UCSD-AML1 (cell line): ENCODE data around the gene ARHGAP24.

Experiments
- DNase-seq: peaks from one replicate; lab custom pipeline; 2025; ENCODE audit not compliant: unreplicated experiment; lab: John Stamatoyannopoulos, UW

ARHGAP24 gene

GRCh38 chr4:85688055-85688740, 213.2 kb downstream of the ARHGAP24 start:
- no peak for DNase-seq

GRCh38 chr4:85696661-85697060, 221.7 kb downstream of the ARHGAP24 start:
- DNase-seq = no peak

DNA sequence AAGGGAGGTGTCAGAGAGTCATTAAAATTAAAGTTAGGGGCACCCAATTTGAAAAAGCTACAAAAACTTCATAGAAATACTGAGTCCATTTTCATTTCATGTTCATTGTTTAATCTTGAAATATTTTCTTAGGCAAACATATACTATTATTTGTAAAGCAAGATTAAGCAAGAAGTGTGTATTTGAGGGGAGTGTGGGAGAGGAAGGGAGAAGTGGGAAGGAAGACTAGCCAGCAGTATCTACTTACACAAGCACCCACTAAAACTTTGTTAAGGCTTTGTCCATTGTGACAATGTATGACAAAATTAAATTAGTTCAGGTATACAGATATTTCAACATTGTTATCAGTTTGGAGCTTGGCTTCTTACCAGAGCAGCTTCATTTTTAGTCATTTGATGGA, 222.9 kb downstream of the ARHGAP24 start:
- no peak for DNase-seq

DNA sequence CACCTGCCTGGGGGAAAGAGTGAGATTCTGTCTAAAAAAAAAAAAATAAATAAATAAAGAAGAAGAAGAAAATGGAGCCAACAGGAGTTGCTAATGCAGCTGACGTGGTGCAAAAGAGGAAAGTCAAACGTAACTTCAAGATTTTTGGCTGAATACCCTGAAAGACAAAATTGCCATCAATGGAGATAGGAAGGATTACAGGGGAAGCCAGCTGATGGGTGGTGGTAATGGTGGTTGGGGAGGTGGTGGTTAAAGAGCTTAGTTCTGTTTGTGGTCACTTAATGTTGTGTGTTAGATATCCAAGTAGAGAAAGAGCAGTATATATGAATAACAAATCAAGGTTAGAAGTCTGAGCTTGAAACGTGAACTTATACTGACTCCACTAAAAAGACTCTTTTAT, 225.4 kb downstream of the ARHGAP24 start:
- no peak for DNase-seq

DNA sequence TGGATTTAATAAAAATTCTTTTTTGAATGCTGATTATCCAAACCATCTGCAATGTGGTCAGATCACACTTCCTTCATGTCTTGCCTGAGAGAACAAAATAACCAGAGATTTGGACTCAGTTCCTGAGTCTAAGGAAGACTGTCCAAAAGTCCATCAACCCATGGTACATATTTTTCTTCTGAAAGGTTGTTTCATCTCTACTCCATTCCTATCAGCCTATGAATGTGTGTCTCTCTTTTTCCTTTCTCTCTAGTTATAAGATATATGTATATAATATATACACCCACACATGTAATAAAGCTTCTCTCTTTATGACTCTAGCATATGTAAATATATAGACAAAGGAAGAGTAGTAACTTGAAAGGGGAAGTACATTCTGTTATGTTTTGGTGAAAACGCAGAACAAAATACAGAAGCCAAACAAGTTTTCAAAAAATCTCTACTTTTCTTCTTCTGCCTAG, 226.9 kb downstream of the ARHGAP24 start:
- DNase-seq = no peak

DNA sequence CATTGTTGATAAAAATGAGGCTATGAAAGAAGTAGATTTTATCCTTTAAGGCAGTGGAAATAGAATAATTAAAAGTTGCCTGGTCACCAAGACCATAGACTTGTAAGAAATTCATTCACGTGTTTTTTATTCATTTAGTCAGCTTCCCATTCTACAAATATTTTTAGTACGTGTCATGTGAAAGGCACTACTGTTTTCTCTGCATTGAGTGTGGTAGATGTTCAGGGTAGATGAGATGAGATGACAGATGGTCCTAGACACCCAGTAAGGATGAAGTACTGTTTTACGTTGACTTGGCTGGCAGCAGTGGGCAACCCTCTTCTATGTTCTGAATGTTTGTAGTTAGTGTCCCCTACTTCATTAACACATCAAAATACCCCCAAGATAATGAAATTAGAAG, 228.1 kb downstream of the ARHGAP24 start:
- DNase-seq = no peak

GRCh38 chr4:85707611-85708010, 232.7 kb downstream of the ARHGAP24 start:
- DNase-seq = no peak

DNA sequence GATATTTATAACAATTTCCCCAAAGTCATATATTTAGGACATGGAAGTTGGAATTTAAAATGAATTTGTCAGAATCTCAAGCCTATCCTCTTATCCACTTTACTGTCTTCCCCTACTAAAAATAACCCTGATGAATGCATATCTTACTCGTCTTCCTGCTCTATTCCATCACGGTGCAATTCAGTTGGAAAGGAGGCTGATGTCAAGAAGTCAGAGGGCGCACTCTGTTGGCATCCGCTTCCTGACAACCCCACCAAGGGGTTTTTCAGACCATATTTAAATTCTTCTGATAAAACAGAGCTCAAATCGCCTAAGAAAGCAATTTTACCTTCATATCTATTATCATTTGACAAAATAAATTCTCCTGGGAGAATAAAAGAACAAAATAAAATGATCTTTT, 233.5 kb downstream of the ARHGAP24 start:
- no peak for DNase-seq

GRCh38 chr4:85713005-85713404, 238.1 kb downstream of the ARHGAP24 start:
- DNase-seq = no peak

- DNase-seq = no peak
These were observed 241.2 kb downstream of the ARHGAP24 start for GRCh38 chr4:85715991-85716737.

DNA sequence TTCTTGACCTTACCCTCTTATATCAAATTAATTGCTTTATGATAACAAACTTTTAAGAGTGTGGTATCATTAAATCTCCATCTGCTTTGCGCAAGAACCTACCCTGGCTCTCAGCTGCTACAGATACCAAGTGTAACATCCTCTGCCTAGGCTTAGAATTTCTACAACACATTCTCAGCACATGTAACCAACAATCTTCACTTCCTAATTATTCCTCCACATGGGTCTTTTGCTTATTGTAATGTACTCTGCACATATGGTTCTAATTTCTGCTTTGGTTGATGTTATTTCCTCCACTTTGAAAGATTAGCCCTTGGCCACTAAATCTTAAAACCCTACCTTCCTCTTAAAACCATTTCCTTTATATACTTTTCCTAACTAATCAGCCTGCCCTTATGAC, 242.4 kb downstream of the ARHGAP24 start:
- no peak for DNase-seq

DNA sequence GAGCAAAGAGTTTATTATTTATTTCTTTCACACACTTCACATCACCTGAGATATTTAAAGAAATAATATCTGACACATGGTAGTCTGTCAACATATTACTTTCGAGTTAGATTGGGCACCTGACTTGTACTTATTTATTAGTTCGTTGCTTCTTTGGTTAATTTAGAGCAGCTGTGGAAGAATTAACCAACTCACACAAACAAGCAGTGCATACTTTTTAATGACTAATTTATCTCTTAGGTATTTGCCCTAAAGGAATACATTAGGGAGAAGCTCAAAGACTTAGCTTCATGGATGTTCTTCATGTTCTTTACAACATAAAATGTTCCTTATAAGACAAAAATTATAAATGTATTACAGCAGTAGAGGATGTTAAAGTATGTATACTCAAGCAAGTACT, 242.9 kb downstream of the ARHGAP24 start:
- no peak for DNase-seq

GRCh38 chr4:85720735-85721134, 245.8 kb downstream of the ARHGAP24 start:
- no peak for DNase-seq

DNA sequence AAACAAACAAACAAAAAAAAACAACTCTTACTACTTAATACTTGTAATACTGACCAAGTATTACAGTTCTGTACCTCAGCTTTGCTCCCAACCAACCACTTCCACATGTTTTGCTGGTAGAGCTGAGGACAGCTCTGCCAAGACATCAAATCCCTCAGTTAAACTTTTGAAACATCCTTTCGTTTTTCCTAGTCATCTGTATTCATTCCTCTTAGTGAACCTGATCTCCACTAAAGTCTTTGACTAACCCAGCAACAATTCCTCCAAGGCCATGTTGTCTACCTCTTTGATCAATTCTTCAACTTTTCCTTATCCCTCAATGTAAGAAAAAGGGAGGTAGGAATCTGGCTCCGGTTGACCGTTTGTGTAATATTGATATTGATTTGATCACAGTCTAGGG, 247.5 kb downstream of the ARHGAP24 start:
- no peak for DNase-seq

GRCh38 chr4:85722807-85723206, 247.9 kb downstream of the ARHGAP24 start:
- DNase-seq = no peak

DNA sequence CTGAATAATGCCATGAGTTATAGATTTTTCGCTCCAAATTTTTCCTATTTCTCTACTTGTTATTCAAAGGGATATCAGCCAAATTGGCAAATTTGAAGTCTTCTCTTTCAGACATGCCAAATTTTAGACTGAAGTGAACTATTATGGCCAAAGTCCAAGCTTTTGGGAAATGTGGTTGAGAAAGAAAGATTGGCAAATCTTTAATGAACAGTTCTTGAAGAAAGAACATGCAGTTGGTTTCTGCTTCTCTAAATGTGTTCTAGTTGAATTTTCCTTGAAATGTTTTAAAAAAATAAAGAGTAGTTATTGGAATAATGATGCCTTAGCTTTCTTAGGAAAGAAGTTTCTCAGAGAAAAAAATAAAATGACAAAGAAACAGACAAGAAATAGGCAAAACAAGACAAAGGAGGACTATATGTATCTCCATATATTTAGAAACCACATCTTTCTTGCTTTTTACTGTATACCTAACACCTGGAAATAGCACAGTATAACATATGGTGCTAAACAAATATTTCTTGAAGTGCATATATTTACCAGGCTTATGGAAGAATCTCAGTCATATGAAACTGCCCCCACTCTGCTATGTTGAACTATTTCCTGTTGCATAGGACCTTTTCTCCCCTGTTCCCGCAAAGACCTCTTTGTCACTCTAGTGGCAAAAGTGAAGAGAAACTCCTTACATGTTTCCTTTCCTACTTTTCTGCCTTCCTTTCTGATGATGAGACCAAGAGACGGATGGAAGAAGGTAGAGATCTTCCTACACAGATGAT, 250.0 kb downstream of the ARHGAP24 start:
- no peak for DNase-seq

GRCh38 chr4:85725721-85726170, 250.8 kb downstream of the ARHGAP24 start:
- peak; percentile 22 for DNase-seq

- DNase-seq = no peak
These were observed 251.6 kb downstream of the ARHGAP24 start for GRCh38 chr4:85726555-85726954.

DNA sequence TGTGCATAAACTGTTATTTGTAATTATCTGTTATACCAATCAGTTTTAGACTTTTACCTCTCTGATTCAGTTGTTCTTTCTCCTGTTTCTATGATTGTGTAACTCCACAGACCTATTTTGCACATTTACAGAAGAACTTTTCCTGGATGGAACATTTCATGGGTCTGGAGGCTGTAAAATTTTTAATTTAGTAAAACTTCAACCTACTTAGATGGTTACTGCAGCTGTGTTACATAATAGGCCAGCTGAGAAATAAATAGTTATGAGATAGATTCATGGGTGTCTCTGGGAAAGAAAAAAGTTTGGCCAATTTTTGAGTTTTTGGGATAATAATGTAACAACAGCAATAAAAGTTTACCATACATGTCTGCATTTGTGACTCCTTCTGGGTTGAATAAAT, 253.5 kb downstream of the ARHGAP24 start:
- DNase-seq = no peak

- no peak for DNase-seq
These were observed 257.2 kb downstream of the ARHGAP24 start for GRCh38 chr4:85732124-85732523.

DNA sequence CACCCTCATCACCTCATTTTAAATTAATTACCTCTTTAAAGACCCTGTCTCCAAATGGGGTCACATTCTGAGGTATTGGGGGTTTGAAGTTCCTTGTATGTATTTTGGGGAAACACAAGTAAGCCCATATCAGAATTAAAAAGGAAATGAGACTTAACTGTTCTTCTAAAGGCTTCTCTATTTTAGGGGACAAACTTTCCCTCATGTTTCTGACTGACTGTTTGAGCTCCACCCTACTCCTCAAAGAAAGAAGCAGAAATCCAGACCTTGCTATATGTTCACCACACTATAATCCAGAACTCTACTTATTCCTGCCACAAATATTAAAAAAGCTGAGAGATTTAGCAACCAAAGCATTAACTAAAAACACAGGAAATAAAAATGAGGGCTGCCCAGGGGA, 258.8 kb downstream of the ARHGAP24 start:
- DNase-seq = no peak

DNA sequence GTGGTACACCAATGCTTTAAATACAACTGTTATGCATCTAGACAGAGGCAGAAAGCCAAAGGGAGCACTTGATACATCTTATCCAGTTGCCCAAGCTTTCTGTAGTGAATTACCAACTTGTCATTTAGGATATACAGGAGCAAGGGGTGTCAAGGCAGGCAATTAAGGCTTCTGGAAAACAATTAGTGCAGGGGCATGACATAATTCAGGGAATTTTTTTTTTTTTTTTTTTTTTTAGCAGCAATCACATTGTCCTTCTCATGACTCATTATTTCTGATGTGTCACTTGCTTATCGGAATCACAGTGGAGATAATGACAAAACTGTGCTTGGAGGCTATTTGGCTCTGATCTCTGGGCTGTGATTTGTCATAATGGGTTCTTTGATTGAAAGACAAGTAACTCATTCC, 259.5 kb downstream of the ARHGAP24 start:
- no peak for DNase-seq
